ENCODE measurements around the gene ENDOV. TPM values are rescaled to one million over a fixed set of nuclear protein-coding genes. Genes with fewer than 3 reads are reported as not detected.

The ENDOV gene
- total RNA-seq, 1 donor from 2014 or later = 36.1 TPM

- H3K4me3 Mint-ChIP-seq (ENCODE audit: low read depth) = no peak overlapping the region
- no peak for TF ChIP-seq CTCF (IDR thresholded peaks at IDR 0.05; ENCODE audit: unreplicated experiment)
- H3K27me3 Mint-ChIP-seq = no peaks in the 10 kb centered on the region
- no peak overlapping the region for H3K27ac Mint-ChIP-seq
- no peaks in the 10 kb centered on the region for H3K36me3 Mint-ChIP-seq (ENCODE audit: insufficient read depth)
- no peak for DNase-seq (ENCODE audit: low spot score, unreplicated experiment)
- H3K9me3 Mint-ChIP-seq (ENCODE audit: low read depth) = no peaks in the 10 kb centered on the region
- H3K4me1 Mint-ChIP-seq (ENCODE audit: low read depth) = peaks cover 2% of the 10 kb centered on the region
Observed at GRCh38 chr17:80427366-80428282, 12.7 kb downstream of the ENDOV start.

GRCh38 chr17:80428363-80428762, 13.4 kb downstream of the ENDOV start:
- Mint-ChIP-seq H3K4me3 (ENCODE audit: low read depth) (no peak overlapping the region), H3K9me3 (ENCODE audit: low read depth) (no peaks in the 10 kb centered on the region), H3K4me1 (ENCODE audit: low read depth) (peaks cover 2% of the 10 kb centered on the region), H3K27ac (no peak overlapping the region), H3K27me3 (no peaks in the 10 kb centered on the region), H3K36me3 (ENCODE audit: insufficient read depth) (no peaks in the 10 kb centered on the region)
- no peak for DNase-seq (ENCODE audit: low spot score, unreplicated experiment)
- no peak for TF ChIP-seq CTCF (IDR thresholded peaks at IDR 0.05; ENCODE audit: unreplicated experiment)

- DNase-seq (ENCODE audit: low spot score, unreplicated experiment) = no peak
- Mint-ChIP-seq H3K4me1 (ENCODE audit: low read depth) (peaks cover 2% of the 10 kb centered on the region), H3K27ac (no peak overlapping the region), H3K27me3 (no peaks in the 10 kb centered on the region), H3K36me3 (ENCODE audit: insufficient read depth) (no peaks in the 10 kb centered on the region), H3K9me3 (ENCODE audit: low read depth) (no peaks in the 10 kb centered on the region), H3K4me3 (ENCODE audit: low read depth) (no peak overlapping the region)
- no peak for TF ChIP-seq CTCF (IDR thresholded peaks at IDR 0.05; ENCODE audit: unreplicated experiment)
Observed at GRCh38 chr17:80428796-80429195, 13.8 kb downstream of the ENDOV start.

- no peak for DNase-seq (ENCODE audit: low spot score, unreplicated experiment)
- Mint-ChIP-seq H3K4me1 (ENCODE audit: low read depth) (peaks cover 2% of the 10 kb centered on the region), H3K27ac (no peak overlapping the region), H3K9me3 (ENCODE audit: low read depth) (no peaks in the 10 kb centered on the region), H3K36me3 (ENCODE audit: insufficient read depth) (no peaks in the 10 kb centered on the region), H3K4me3 (ENCODE audit: low read depth) (no peak overlapping the region), H3K27me3 (no peaks in the 10 kb centered on the region)
- TF ChIP-seq CTCF (IDR thresholded peaks at IDR 0.05; ENCODE audit: unreplicated experiment) = no peak
Observed at GRCh38 chr17:80429356-80430275, 14.6 kb downstream of the ENDOV start.
